Tibial nerve (tissue), 4 donors: ENCODE measurements around the gene SKA3.

Experiments
- EP300 ChIP-seq, 2 donors: sonication (generic); formaldehyde crosslinking; IDR thresholded peaks; one replicate each; pipeline ENCODE4 v1.6.1; 2017; ENCODE audit warnings: antibody characterized with exemption in 2 of 2, mild to moderate bottlenecking in 1 of 2
- TF ChIP-seq, protein P1 (sequence below), 5 experiments: fragments of 200-600 bp in 3 of 5; fragments of 450-650 bp in 2 of 5; sonication (generic) in 3 of 5; IDR thresholded peaks; one replicate each; pipeline ENCODE4 v1.5.1; 2016 to 2019; ENCODE audit warnings: antibody characterized with exemption in 5 of 5, mild to moderate bottlenecking in 3 of 5, moderate library complexity in 2 of 5

DNA sequence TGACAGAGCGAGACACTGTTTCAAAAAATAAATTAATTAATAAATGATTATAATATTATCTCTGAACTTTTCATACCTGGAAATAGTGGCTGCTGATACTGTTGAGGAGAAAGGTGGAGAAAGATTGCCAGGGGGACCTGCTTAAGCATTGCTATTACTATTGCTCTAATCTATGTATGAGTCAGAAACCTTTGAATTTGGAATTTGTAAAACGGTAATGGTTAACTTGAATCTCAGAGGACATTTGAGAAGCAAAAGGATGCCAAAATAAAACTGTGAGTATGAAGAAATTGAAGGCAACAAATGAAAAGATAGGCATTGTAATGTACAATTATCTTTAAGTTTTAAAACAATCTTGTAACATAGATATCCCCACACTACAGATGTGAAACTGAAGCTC, 5.3 kb upstream of the SKA3 start:
- TF ChIP-seq, protein P1, sequence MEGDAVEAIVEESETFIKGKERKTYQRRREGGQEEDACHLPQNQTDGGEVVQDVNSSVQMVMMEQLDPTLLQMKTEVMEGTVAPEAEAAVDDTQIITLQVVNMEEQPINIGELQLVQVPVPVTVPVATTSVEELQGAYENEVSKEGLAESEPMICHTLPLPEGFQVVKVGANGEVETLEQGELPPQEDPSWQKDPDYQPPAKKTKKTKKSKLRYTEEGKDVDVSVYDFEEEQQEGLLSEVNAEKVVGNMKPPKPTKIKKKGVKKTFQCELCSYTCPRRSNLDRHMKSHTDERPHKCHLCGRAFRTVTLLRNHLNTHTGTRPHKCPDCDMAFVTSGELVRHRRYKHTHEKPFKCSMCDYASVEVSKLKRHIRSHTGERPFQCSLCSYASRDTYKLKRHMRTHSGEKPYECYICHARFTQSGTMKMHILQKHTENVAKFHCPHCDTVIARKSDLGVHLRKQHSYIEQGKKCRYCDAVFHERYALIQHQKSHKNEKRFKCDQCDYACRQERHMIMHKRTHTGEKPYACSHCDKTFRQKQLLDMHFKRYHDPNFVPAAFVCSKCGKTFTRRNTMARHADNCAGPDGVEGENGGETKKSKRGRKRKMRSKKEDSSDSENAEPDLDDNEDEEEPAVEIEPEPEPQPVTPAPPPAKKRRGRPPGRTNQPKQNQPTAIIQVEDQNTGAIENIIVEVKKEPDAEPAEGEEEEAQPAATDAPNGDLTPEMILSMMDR (IDR thresholded peaks at IDR 0.05) = no peak
- no peak for TF ChIP-seq EP300 (IDR thresholded peaks at IDR 0.05)
